Liver (tissue), 9 donors: ENCODE measurements around the gene IL5RA. TPM values are rescaled to one million over a fixed set of nuclear protein-coding genes. Genes with fewer than 3 reads are reported as not detected.
A peak's percentile ranks its signal among the peaks of the same experiment; 100 is the strongest.

Source experiments
- DNase-seq: peaks from one replicate; pipeline ENCODE4 v3.0.0-alpha.2; 2017; ENCODE audit warnings: low spot score
- H3K27ac ChIP-seq, 2 donors: one replicate each; pipeline ENCODE4 v1.7.0; 2013; ENCODE audit warnings: inconsistent platforms in 2 of 2, low read length in 2 of 2, control low read depth in 1 of 2, low read depth in 1 of 2, mild to moderate bottlenecking in 1 of 2
- H3K27me3 ChIP-seq, 4 donors: one replicate each; pipeline versions ENCODE4 v1.6.1 to v1.7.0; 2013; ENCODE audit warnings: low read length in 3 of 4, inconsistent platforms in 1 of 4, mild to moderate bottlenecking in 1 of 4, moderate library complexity in 1 of 4; ENCODE audit not compliant: control insufficient read depth in 4 of 4, insufficient read depth in 4 of 4
- H3K36me3 ChIP-seq, 4 donors: one replicate each; pipeline versions ENCODE4 v1.6.1 to v1.7.0; 2013; ENCODE audit warnings: low read length in 3 of 4, mild to moderate bottlenecking in 3 of 4, low read depth in 1 of 4, moderate library complexity in 1 of 4; ENCODE audit not compliant: control insufficient read depth in 4 of 4, insufficient read depth in 3 of 4
- H3K4me1 ChIP-seq, 4 donors: one replicate each; pipeline versions ENCODE4 v1.6.1 to v1.7.0; 2013; ENCODE audit warnings: low read length in 3 of 4, mild to moderate bottlenecking in 3 of 4, moderate library complexity in 1 of 4; ENCODE audit not compliant: control insufficient read depth in 4 of 4, insufficient read depth in 4 of 4
- H3K4me3 ChIP-seq, 3 donors: one replicate each; pipeline versions ENCODE4 v1.6.1 to v1.7.0; 2013; ENCODE audit warnings: low read length in 3 of 3, control low read depth in 1 of 3, low read depth in 1 of 3, mild to moderate bottlenecking in 1 of 3
- H3K9ac ChIP-seq, 2 donors: one replicate each; pipeline ENCODE4 v1.7.0; 2013; ENCODE audit warnings: low read length in 2 of 2, mild to moderate bottlenecking in 2 of 2, moderate library complexity in 2 of 2, control low read depth in 1 of 2, low read depth in 1 of 2
- H3K9me3 ChIP-seq, 4 donors: one replicate each; pipeline versions ENCODE4 v1.6.1 to v1.7.0; 2013; ENCODE audit warnings: low read length in 3 of 4; ENCODE audit not compliant: control insufficient read depth in 4 of 4
- ATF3 ChIP-seq: IDR thresholded peaks from 2 replicates; pipeline ENCODE4 v1.6.1; 2016; ENCODE audit warnings: antibody characterized with exemption
- EGR1 ChIP-seq, 2 donors: IDR thresholded peaks; 2 replicates each; pipeline ENCODE4 v1.6.1; 2016 to 2018; ENCODE audit warnings: antibody characterized with exemption in 2 of 2, low read depth in 2 of 2
- FOXA1 ChIP-seq: IDR thresholded peaks from 2 replicates; pipeline ENCODE4 v1.6.1; 2016; ENCODE audit warnings: antibody characterized with exemption
- FOXA2 ChIP-seq: IDR thresholded peaks from 2 replicates; pipeline ENCODE4 v1.6.1; 2016; ENCODE audit warnings: antibody characterized with exemption
- GABPA ChIP-seq, 2 donors: IDR thresholded peaks in 1 of 2; conservative IDR thresholded peaks in 1 of 2; 2 replicates each; pipeline ENCODE4 v1.6.1; 2016; ENCODE audit warnings: antibody characterized with exemption in 2 of 2, mild to moderate bottlenecking in 1 of 2, moderate library complexity in 1 of 2
- HNF4A ChIP-seq, 2 donors: conservative IDR thresholded peaks; 2 replicates each; pipeline ENCODE4 v1.6.1; 2016; ENCODE audit warnings: antibody characterized with exemption in 2 of 2, mild to moderate bottlenecking in 2 of 2
- HNF4G ChIP-seq: IDR thresholded peaks from 2 replicates; pipeline ENCODE4 v1.6.1; 2016; ENCODE audit warnings: antibody characterized with exemption
- JUND ChIP-seq, 2 donors: IDR thresholded peaks; 2 replicates each; pipeline ENCODE4 v1.6.1; 2016; ENCODE audit warnings: antibody characterized with exemption in 2 of 2
- NR2F2 ChIP-seq: IDR thresholded peaks from 2 replicates; pipeline ENCODE4 v1.6.1; 2016; ENCODE audit warnings: antibody characterized with exemption
- RAD21 ChIP-seq, 2 donors: IDR thresholded peaks; 2 replicates each; pipeline ENCODE4 v1.6.1; 2016; ENCODE audit warnings: antibody characterized with exemption in 2 of 2, mild to moderate bottlenecking in 2 of 2
- REST ChIP-seq: IDR thresholded peaks from 2 replicates; pipeline ENCODE4 v1.6.1; 2016; ENCODE audit warnings: antibody characterized with exemption, mild to moderate bottlenecking
- RXRA ChIP-seq, 2 donors: IDR thresholded peaks; 2 replicates each; pipeline ENCODE4 v1.6.1; 2017 to 2018; ENCODE audit warnings: antibody characterized with exemption in 2 of 2, mild to moderate bottlenecking in 1 of 2
- SP1 ChIP-seq: IDR thresholded peaks from 2 replicates; pipeline ENCODE4 v1.6.1; 2018; ENCODE audit warnings: antibody characterized with exemption, mild to moderate bottlenecking
- TAF1 ChIP-seq: conservative IDR thresholded peaks from 2 replicates; pipeline ENCODE4 v1.6.1; 2016; ENCODE audit warnings: antibody characterized with exemption, mild to moderate bottlenecking
- YY1 ChIP-seq: IDR thresholded peaks from 2 replicates; pipeline ENCODE4 v1.6.1; 2016; ENCODE audit warnings: antibody characterized with exemption, mild to moderate bottlenecking
- ZBTB33 ChIP-seq: IDR thresholded peaks from 2 replicates; pipeline ENCODE4 v1.6.1; 2016; ENCODE audit warnings: antibody characterized with exemption
- WGBS: extraction: QIAGEN DNeasy Blood & Tissue Kit; methylation state at CpG from one replicate; pipeline ENCODE4 v1.1.7; 2013; 5-methylcytosine and 5-hydroxymethylcytosine counted together
- polyA plus RNA-seq, 2 donors: library from polyadenylated mRNA; stranded (reverse) in 1 of 2; unstranded in 1 of 2; fragments of 200-250 nt in 1 of 2; fragments of >200 nt in 1 of 2; fragmentation: Nextera tagmentation in 1 of 2; extraction: Ambion mirVana in 1 of 2; gene quantifications; one replicate each; pipeline versions ENCODE4 v1.2.1 to v1.2.3, GENCODE V29; 2013 to 2015
- total RNA-seq, 2 donors: library from RNA; depleted of rRNA; stranded (reverse); fragments of >200 nt; gene quantifications; one replicate each; pipeline ENCODE4 v1.2.3, GENCODE V29; 2014
- TF ChIP-seq, protein P1 (sequence below): fragments of 150-350 bp; IDR thresholded peaks from 2 replicates; pipeline ENCODE4 v1.5.1; 2017; ENCODE audit warnings: improper control_type of control experiment, low read depth, low read length; ENCODE audit not compliant: missing input control
- TF ChIP-seq, protein P2 (sequence below): IDR thresholded peaks from 2 replicates; pipeline ENCODE4 v1.6.1; 2016; ENCODE audit warnings: antibody characterized with exemption
- donor health status: healthy.
- donor health status: healthy.
- donor health status: healthy.
- donor health status: healthy.
- donor health status: healthy.

IL5RA gene
- total and polyA plus RNA-seq, 4 donors, result 0.02 to 0.56 (median 0.08) TPM; not detected in 1

GRCh38 chr3:3127432-3128010, 17.3 kb upstream of the IL5RA start:
- 33% methylated on average over 20 of the region's 20 CpGs for WGBS
- H3K27me3 ChIP-seq, result no peaks in the 10 kb centered on the region
- peaks cover 0 to 12% (median 5%) of the 10 kb centered on the region in 4 donors for H3K4me1 ChIP-seq
- H3K9ac ChIP-seq, result peak overlapping the region; percentile 64 to 71
- no peaks in the 10 kb centered on the region for H3K9me3 ChIP-seq
- H3K36me3 ChIP-seq, result peaks cover 0 to 19% (median 14%) of the 10 kb centered on the region in 4 donors
- peak overlapping the region; percentile 95 for H3K27ac ChIP-seq
- H3K4me3 ChIP-seq, result peak overlapping the region; percentile 78 to 96 (median 81)
- no peak for DNase-seq
- TF ChIP-seq HNF4A (conservative IDR thresholded peaks at IDR 0.05), result no peak
- TF ChIP-seq NR2F2, result no peak
- no peak for TF ChIP-seq FOXA2
- TF ChIP-seq FOXA1, result no peak
- TF ChIP-seq ZBTB33, result no peak
- TF ChIP-seq EGR1 (IDR thresholded peaks at IDR 0.05; ENCODE audit: low read depth in 2 of 2), result no peak
- no peak for TF ChIP-seq SP1
- no peak for TF ChIP-seq ATF3
- TF ChIP-seq, protein P1, sequence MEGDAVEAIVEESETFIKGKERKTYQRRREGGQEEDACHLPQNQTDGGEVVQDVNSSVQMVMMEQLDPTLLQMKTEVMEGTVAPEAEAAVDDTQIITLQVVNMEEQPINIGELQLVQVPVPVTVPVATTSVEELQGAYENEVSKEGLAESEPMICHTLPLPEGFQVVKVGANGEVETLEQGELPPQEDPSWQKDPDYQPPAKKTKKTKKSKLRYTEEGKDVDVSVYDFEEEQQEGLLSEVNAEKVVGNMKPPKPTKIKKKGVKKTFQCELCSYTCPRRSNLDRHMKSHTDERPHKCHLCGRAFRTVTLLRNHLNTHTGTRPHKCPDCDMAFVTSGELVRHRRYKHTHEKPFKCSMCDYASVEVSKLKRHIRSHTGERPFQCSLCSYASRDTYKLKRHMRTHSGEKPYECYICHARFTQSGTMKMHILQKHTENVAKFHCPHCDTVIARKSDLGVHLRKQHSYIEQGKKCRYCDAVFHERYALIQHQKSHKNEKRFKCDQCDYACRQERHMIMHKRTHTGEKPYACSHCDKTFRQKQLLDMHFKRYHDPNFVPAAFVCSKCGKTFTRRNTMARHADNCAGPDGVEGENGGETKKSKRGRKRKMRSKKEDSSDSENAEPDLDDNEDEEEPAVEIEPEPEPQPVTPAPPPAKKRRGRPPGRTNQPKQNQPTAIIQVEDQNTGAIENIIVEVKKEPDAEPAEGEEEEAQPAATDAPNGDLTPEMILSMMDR, result no peak
- no peak for TF ChIP-seq HNF4G
- no peak for TF ChIP-seq RAD21 (IDR thresholded peaks at IDR 0.05)
- TF ChIP-seq YY1, result no peak
- no peak for TF ChIP-seq TAF1
- TF ChIP-seq JUND (IDR thresholded peaks at IDR 0.05), result no peak
- TF ChIP-seq RXRA (IDR thresholded peaks at IDR 0.05), result no peak
- TF ChIP-seq GABPA (IDR thresholded peaks at IDR 0.05 in 1 of 2, conservative IDR thresholded peaks at IDR 0.05 in 1 of 2), result no peak
- TF ChIP-seq REST, result no peak
- TF ChIP-seq, protein P2, sequence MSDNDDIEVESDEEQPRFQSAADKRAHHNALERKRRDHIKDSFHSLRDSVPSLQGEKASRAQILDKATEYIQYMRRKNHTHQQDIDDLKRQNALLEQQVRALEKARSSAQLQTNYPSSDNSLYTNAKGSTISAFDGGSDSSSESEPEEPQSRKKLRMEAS, result no peak
